Measurements from ENCODE around the gene FAM72B.
"Not testable (repeated sequence)": the region's sequence is repeated elsewhere in the genome, so short reads cannot be mapped to it uniquely, and the experiment has no call there.

The FAM72B gene

DNA sequence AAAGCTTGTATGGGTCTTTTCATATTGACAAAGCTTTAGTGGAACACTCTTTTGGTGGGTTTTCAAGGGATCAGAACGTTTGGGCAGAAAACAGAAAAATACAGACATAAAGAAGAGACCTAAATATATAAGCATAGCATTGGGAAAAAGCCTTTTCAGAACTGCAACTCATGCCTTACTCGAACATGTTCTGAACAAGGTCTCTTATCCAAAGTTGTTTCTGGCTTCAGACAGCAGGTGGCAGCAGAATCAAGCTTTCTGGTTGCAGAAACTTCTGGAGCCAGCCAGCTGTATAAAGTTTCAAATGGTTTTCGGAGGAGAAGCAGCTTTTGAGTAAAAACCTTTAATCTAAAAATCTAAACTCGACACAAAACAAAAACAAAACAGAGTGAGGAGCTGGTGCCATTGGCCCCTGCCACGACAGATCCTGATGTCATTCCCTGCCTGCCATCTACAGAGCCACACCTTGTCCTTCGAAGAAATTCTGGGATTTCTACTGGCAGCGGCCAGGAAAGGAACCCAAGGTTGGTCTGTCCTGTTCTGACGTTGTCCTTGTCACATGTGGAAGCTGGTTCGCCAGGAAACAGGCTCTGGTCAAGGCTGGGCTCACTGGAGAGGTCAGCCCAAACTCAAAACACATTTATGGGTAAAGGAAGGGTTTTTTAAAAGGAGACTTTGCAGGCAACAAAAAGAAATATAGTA lies 35.5 kb downstream of the FAM72B start:
- DNase-seq: not testable (repeated sequence)

DNA sequence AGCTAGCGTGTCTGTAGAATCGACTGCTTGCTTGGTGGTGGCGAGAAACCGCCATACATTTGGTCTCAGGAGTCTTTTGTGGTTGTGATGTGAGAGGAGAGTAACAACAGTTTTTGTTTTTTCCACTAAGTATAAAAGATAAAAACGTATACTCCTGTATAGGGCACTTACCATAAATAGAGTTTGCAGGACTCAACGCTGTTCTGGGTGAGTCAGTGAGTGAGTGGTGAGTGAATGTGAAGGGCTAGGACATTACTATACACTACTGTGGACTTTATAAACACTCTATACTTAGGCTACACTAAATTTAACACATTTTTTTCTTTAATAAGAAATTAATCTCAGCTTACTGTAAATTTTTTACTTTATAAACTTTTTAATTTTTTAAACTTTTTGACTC lies 43.7 kb downstream of the FAM72B start:
- DNase-seq: not testable (repeated sequence)

DNA sequence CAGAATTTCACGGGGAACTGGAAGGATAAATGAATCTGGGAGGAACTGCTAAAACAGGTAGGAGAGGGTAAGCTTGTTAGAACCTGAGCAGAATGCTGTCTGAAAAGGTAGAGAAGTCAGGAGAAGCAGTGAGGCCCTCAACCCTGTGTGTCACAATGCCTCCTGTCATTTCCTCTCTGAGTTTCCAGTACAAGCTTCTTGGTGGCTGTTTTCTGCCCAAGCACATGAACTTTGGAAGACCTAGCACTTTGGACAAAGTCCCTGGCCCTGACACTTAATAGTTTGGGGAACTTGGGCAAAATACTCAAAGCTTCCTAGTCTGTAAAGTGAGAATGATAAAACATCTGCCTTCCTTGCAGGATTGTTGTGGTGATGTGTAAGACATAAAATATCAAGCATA lies 52.6 kb downstream of the FAM72B start:
- not testable (repeated sequence) for DNase-seq

DNA sequence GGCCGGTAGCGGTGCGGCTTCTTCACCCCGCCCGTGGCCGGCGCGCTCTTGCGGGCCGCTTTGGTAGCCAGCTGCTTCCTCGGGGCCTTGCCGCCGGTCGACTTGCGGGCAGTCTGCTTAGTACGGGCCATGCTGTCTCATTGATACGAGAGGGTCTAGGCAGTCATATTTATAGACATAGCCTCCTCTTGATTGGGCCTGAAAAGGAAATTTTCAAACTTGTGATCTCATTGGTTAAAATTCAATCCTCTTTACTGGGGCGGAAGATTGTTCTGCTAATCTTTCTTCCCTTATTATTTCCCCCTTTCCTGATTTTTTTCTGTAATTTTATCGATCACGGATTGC lies 65.7 kb downstream of the FAM72B start:
- not testable (repeated sequence) for DNase-seq
